Keratinocyte (primary cell): ENCODE results near the gene C6orf15. TPM values are rescaled to one million over a fixed set of nuclear protein-coding genes. Genes with fewer than 3 reads are reported as not detected.

Source experiments
- DNase-seq: peaks from one replicate; pipeline ENCODE4 v3.0.0-alpha.2; 2011; ENCODE audit warnings: low read depth, missing footprints, low spot score
- FAIRE-seq: peaks from 2 replicates; lab custom pipeline; 2011; peaks lifted over from hg19 to GRCh38; lab: Jason Lieb, UNC
- H2AFZ ChIP-seq: 2 replicates; pipeline ENCODE4 v1.6.0; 2012; ENCODE audit warnings: low read length, control low read depth, inconsistent platforms; ENCODE audit not compliant: control insufficient read depth
- H3K27ac ChIP-seq: 2 replicates; pipeline ENCODE4 v1.5.1; 2011; ENCODE audit warnings: low read length; ENCODE audit not compliant: control insufficient read depth, insufficient read depth
- H3K27me3 ChIP-seq: 3 replicates; pipeline ENCODE4 v1.6.0; 2011; ENCODE audit warnings: low read length; ENCODE audit not compliant: control insufficient read depth, insufficient read depth; ENCODE audit errors: extremely low read depth
- H3K36me3 ChIP-seq, 2 experiments: 2 replicates in 1 of 2; 3 replicates in 1 of 2; pipeline ENCODE4 v1.5.1; 2011; ENCODE audit warnings: low read length in 2 of 2, mild to moderate bottlenecking in 1 of 2; ENCODE audit not compliant: control insufficient read depth in 2 of 2, insufficient read depth in 2 of 2; ENCODE audit errors: extremely low read depth in 1 of 2
- H3K4me1 ChIP-seq: 3 replicates; pipeline ENCODE4 v1.5.1; 2011; ENCODE audit warnings: low read length; ENCODE audit not compliant: control insufficient read depth, insufficient read depth; ENCODE audit errors: extremely low read depth
- H3K4me2 ChIP-seq: 3 replicates; pipeline ENCODE4 v1.6.0; 2011; ENCODE audit warnings: low read depth, low read length; ENCODE audit not compliant: control insufficient read depth, insufficient read depth; ENCODE audit errors: extremely low read depth
- H3K4me3 ChIP-seq, 3 experiments: fragments of 200-600 bp in 1 of 3; sonication (generic) in 1 of 3; 2 replicates in 2 of 3; 3 replicates in 1 of 3; pipeline ENCODE4 v1.5.1; 2011 to 2016; ENCODE audit warnings: low read length in 3 of 3, mild to moderate bottlenecking in 3 of 3, control low read depth in 2 of 3, inconsistent platforms in 1 of 3, low read depth in 1 of 3, mixed read lengths in 1 of 3, mixed run types in 1 of 3, moderate library complexity in 1 of 3; ENCODE audit not compliant: control insufficient read depth in 2 of 3, insufficient read depth in 2 of 3; ENCODE audit errors: extremely low read depth in 1 of 3
- H3K79me2 ChIP-seq: 2 replicates; pipeline ENCODE4 v1.6.0; 2012; ENCODE audit warnings: low read length; ENCODE audit not compliant: control insufficient read depth, insufficient read depth
- H3K9ac ChIP-seq: 3 replicates; pipeline ENCODE4 v1.6.0; 2011; ENCODE audit warnings: low read length; ENCODE audit not compliant: control insufficient read depth, insufficient read depth; ENCODE audit errors: extremely low read depth
- H3K9me1 ChIP-seq: 3 replicates; pipeline ENCODE4 v1.6.0; 2011; ENCODE audit warnings: low read length; ENCODE audit not compliant: control insufficient read depth, insufficient read depth; ENCODE audit errors: extremely low read depth
- H3K9me3 ChIP-seq: 2 replicates; pipeline ENCODE4 v1.5.1; 2012; ENCODE audit warnings: low read depth, low read length; ENCODE audit not compliant: control insufficient read depth
- H4K20me1 ChIP-seq: 3 replicates; pipeline ENCODE4 v1.6.0; 2011; ENCODE audit warnings: low read length; ENCODE audit not compliant: control insufficient read depth, insufficient read depth; ENCODE audit errors: extremely low read depth
- EZH2 ChIP-seq: IDR thresholded peaks from one replicate; pipeline ENCODE4 v1.6.1; 2012; ENCODE audit warnings: inconsistent platforms, mild to moderate bottlenecking, low read length, moderate library complexity
- dilution Hi-C: fragments of 300-500 bp; cut with MboI; formaldehyde crosslinking; loops from one replicate; pipeline ENCODE4 v1.7.0; 2020; ENCODE audit warnings: low sequenced_read_pairs; ENCODE audit not compliant: extremely low pct_ligation_motif_present
- polyA plus RNA-seq, 5 experiments: library from polyadenylated mRNA; depleted of rRNA in 3 of 5; stranded (reverse) in 3 of 5; stranded (forward) in 1 of 5; unstranded in 1 of 5; fragments of >200 nt; gene quantifications; 1 replicate in 1 of 5; 2 replicates in 3 of 5; 3 replicates in 1 of 5; pipeline versions ENCODE4 v1.2.1 to v1.2.3, GENCODE V29; 2011 to 2012; ENCODE audit warnings: missing spikeins in 2 of 5, low read depth in 1 of 5, low replicate concordance in 1 of 5
- TF ChIP-seq, protein P1 (sequence below), 3 experiments: IDR thresholded peaks in 1 of 3; conservative IDR thresholded peaks in 1 of 3; optimal IDR thresholded peaks in 1 of 3; 2 replicates in 2 of 3; 3 replicates in 1 of 3; pipeline versions ENCODE3 to v1.5.1; 2011; ENCODE audit warnings: low read length in 3 of 3, mild to moderate bottlenecking in 3 of 3, moderate library complexity in 2 of 3, control low read depth in 1 of 3, inconsistent platforms in 1 of 3; ENCODE audit not compliant: insufficient read depth in 2 of 3; ENCODE audit errors: extremely low read depth in 1 of 3

Gene C6orf15
- polyA plus RNA-seq, 1 donor (not counting 4 experiments of a cell fraction or from before 2014, with no cell fraction given) = 0.08 TPM

DNA sequence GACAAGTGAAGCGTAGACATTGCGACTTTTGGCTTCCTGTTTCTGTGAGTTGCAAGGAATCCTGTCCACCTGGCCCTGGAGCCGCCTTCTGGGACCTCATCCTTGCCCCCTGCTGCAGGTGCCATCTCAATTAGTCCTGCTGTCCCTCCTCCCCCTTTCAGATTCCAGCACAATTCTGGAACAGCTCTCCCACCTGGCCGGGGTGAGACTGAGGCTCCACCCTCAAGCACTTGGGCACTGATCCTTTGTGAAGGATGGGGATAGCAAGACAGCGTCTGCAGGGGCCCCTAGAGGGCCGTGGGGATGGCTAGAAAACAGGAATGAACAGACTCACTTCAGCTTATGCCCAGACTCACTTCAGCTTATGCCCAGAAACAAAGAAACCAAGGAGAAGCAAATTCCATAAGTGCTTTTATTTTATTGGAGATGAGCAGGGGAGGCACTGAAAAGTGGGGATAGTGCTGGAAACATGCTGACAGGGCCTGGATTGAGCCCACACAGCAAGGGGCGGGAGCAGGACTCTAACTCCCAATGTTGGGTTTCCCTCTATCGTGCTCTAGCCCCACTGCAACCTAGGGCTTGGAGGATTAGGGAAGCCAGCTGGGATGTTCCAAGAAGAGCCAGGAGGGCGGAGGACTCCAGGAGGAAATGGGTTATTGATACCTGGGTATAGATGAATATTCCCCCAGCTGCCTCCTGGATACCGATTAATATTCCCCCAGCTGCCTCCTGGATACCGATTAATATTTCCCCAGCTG is 1.4 kb downstream of the C6orf15 start:
- dilution Hi-C loops = no loop called here
- Histone ChIP-seq H3K9me1 (no peaks in the 10 kb centered on the region), H3K27ac (no peak overlapping the region), H2AFZ (no peak overlapping the region), H3K27me3 (no peaks in the 10 kb centered on the region), H3K4me1 (peaks cover 24% of the 10 kb centered on the region), H3K4me3 (no peak overlapping the region), H3K79me2 (peaks cover 10% of the 10 kb centered on the region), H3K36me3 (no peaks in the 10 kb centered on the region), H3K4me2 (no peak overlapping the region), H3K9me3 (no peaks in the 10 kb centered on the region), H3K9ac (no peak overlapping the region), H4K20me1 (no peaks in the 10 kb centered on the region)
- no peak for TF ChIP-seq EZH2
- TF ChIP-seq, protein P1, sequence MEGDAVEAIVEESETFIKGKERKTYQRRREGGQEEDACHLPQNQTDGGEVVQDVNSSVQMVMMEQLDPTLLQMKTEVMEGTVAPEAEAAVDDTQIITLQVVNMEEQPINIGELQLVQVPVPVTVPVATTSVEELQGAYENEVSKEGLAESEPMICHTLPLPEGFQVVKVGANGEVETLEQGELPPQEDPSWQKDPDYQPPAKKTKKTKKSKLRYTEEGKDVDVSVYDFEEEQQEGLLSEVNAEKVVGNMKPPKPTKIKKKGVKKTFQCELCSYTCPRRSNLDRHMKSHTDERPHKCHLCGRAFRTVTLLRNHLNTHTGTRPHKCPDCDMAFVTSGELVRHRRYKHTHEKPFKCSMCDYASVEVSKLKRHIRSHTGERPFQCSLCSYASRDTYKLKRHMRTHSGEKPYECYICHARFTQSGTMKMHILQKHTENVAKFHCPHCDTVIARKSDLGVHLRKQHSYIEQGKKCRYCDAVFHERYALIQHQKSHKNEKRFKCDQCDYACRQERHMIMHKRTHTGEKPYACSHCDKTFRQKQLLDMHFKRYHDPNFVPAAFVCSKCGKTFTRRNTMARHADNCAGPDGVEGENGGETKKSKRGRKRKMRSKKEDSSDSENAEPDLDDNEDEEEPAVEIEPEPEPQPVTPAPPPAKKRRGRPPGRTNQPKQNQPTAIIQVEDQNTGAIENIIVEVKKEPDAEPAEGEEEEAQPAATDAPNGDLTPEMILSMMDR (optimal IDR thresholded peaks at IDR 0.05 in 1 of 3, IDR thresholded peaks at IDR 0.05 in 1 of 3, conservative IDR thresholded peaks at IDR 0.05 in 1 of 3; ENCODE audit: extremely low read depth in 1 of 3, insufficient read depth in 2 of 3, low read length in 3 of 3) = no peak
- no peak for FAIRE-seq
- DNase-seq = no peak

DNA sequence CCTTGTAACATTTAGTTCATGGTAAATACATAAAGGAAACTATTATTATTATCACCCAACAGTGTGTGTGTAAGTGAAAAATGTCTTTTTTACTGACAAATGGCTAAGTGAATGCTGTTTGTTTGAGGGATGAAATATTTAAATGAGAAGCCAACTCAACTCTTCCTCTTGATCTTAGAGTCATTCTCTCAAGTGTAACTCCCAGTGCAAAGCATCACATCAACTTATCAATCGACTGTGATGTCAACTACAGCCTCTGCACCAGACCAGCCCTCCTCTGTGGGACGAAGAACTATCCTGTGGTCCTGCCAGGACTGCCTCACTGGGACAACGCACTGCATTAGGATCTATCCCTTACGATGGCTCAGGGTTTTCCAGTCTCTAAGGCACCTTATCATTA is 5.3 kb downstream of the C6orf15 start:
- Histone ChIP-seq H3K9ac (no peak overlapping the region), H3K4me2 (no peak overlapping the region), H3K36me3 (no peaks in the 10 kb centered on the region), H3K79me2 (no peaks in the 10 kb centered on the region), H3K27ac (no peak overlapping the region), H4K20me1 (no peaks in the 10 kb centered on the region), H3K27me3 (no peaks in the 10 kb centered on the region), H3K9me1 (no peaks in the 10 kb centered on the region), H3K4me1 (peaks cover 5% of the 10 kb centered on the region), H2AFZ (no peak overlapping the region), H3K9me3 (no peaks in the 10 kb centered on the region), H3K4me3 (no peak overlapping the region)
- TF ChIP-seq EZH2 = no peak
- TF ChIP-seq, protein P1 (optimal IDR thresholded peaks at IDR 0.05 in 1 of 3, IDR thresholded peaks at IDR 0.05 in 1 of 3, conservative IDR thresholded peaks at IDR 0.05 in 1 of 3; ENCODE audit: extremely low read depth in 1 of 3, insufficient read depth in 2 of 3, low read length in 3 of 3) = no peak
- dilution Hi-C loops = no loop called here
- FAIRE-seq (no peak), DNase-seq (no peak)
